GM19099 (cell line): ENCODE measurements around the gene PTGER3.

Experiments
- POLR2A ChIP-seq: IDR thresholded peaks from 3 replicates; pipeline ENCODE4 v1.6.1; 2011; ENCODE audit warnings: low read depth; ENCODE audit not compliant: insufficient read length; ENCODE audit errors: extremely low read depth

The PTGER3 gene

DNA sequence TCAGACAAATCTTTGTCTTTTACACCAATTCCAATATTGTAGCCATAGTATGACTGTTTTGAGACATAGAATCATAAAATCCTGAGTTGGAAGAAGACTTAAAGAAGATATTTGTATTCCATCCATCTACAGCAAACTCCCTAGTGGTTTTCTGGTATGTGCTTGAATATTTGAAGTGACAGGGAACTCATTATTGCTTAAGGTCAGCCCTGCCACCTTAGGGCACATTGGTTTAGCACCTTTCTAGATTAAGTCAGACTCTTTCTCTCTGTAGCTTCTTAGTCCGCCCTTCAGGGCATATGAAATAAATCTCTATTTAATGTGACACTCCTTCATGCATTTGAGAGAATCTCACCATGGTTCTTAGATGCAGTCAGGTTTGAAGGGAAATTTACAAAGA is 49.8 kb downstream of the PTGER3 start:
- TF ChIP-seq POLR2A, result no peak

DNA sequence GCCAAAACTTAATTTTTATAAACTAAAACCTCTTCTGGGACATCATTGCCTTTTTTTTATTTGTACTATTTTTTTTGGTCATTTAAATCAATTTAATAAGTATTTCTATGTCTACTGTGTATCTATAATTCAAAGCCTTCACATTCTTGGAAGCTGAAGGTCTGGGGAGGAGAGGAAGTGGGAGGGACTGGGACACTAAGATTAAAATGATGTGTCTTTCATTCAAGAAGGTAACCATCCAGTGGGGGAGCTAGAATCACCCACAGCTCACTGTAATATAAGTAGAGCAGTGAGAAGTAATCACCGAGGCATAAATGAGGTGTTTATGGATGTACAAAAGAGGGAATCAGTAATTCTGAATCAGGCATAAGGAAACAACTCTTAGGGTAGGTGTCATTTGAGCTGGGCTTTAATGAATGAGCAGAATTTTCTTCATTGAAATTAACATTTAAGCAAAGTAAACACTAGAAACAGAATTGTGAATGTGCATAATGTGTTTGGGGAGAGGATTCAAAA is 52.8 kb downstream of the PTGER3 start:
- no peak for TF ChIP-seq POLR2A

DNA sequence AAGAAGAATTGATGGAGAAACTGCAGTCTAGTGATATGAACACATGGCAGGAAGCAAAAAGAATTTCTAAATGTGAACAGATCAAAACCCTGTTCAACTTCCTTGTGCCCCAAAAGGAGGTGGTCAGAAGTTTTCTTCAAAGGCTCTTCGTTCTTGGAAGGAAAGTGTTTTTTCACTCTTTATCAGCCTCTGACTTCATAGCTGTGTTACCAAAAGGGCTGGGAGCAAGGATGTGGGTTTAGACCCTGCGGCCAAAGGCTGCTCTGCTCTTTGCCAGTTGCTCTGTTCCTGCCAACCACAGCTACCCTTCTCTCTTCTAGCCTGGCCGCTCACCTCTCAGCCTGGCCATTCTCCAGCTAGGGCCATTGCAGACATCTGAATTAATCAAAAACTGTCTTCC is 53.8 kb downstream of the PTGER3 start:
- no peak for TF ChIP-seq POLR2A

DNA sequence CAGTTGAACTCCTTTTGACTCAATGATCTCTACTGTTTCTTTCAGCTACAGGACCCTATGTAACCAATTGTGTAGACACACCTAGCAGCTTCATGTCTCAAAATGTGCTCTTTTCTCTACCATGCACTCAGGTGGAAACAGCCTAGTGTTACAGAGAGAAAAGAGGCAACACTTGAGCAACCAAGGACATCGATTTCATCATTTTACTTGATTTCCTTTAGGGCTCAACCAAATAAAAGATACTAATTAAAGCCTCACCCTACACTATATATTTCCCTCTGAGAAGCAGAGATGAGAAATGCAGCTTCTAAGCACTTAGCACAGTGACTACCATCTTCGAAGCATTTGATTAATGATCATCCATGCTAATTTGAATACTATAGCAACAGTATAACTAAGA is 55.1 kb downstream of the PTGER3 start:
- TF ChIP-seq POLR2A, result no peak

DNA sequence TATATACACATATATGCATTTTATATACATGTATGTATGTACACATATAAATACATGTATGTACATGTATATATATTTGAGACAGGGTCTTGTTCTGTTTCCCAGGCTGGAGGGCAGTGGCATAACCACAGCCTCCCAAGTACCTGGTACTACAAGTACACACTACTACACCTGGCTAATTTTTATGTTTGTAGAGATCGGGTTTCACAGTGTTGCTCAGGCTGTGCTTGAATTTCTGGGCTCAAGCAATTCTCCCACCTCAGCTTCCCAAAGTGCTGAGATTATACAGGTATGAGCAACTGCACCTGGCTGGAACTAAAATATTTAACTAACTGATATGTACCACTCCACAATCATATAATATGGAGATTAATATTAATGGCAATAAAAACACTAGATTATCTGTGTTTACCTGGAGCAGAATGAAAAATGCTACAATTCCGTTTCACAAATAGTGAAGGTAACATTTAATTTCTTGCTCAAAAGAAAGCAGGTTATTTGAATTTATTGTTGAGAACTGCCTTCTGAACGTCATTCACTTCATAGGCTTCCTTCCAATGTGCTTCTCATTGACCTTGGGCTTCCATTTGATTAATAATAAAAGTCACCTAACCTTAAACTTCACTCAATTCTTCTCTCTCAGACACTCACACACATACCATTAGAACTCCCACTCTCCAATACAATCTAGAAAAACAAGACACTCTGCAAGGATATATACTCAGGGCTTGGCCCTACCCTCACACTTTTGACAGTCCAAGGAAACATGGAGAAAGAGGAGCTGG is 57.0 kb downstream of the PTGER3 start:
- no peak for TF ChIP-seq POLR2A

DNA sequence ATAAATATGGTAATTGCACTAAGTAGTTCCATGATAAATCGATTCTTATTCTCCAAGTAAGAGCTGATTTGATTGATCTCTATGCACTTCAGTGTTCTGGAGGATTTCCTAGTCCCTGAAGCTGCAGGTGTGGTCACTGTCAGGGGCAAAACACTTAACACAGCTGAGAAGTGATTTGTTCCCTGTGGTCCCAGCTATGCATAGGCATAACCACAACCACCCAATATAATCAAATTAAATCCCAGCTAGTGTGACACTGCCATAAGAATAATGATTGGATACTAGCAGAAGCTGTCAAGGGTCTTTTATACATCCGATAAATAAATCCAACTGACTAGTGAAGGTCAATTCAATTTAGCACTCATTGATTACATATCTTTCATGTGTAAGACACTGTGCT is 60.1 kb downstream of the PTGER3 start:
- no peak for TF ChIP-seq POLR2A

DNA sequence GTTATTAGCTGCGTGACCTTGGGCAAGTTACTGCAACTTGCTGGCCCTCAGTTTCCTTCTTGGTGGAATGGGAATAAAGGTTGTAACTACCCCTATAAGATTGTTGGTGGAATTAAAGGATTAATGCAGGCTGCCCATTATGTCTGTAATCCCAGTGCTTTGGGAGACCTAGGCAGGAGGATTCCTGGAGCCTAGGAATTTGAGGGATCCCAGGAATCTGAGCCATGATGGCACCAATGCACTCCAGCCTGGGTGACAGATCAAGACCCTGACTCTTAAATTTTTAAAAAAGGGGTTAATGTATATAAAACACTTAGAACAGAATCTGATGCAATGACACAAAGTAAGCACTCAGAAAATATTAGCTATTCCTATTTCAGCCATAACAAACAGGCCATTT is 67.3 kb downstream of the PTGER3 start:
- TF ChIP-seq POLR2A, result no peak

DNA sequence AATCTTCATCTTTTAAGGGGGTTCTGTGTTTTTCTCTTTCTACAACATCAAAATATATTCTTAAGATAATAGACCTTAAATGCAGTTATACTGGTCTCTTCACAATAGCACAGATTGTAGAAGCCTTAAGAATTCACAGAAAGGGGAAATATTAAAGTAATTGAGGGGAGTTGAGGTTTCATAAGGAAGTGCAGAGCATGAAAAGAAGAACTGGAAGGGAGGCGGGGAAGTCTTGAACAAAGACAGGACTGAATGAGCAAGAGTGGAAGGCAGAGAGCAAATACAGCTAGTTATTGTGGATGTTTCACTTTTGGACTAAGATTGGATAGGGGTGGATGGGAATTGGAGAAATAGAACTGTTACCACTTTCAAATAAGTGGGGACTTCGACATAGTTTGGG is 67.7 kb downstream of the PTGER3 start:
- TF ChIP-seq POLR2A, result no peak

DNA sequence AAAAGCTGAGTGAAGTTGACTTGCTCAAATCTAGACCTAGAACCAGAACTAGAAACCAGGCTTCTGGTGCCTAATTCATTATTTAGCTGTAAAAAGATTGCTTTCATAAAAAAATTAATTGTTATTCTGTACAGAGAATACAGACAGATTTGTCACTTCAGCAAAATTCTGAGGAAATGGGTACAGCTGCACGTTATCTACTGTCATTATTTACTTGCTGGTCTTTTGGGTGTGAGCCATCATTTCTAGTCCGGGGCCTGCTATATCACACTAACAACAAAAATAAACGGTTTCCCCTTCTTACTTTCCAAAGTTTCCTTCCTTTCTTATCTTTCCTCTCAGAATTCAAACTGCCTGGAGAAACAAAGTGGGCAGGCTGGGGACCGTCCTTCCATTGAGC is 68.3 kb downstream of the PTGER3 start:
- no peak for TF ChIP-seq POLR2A

DNA sequence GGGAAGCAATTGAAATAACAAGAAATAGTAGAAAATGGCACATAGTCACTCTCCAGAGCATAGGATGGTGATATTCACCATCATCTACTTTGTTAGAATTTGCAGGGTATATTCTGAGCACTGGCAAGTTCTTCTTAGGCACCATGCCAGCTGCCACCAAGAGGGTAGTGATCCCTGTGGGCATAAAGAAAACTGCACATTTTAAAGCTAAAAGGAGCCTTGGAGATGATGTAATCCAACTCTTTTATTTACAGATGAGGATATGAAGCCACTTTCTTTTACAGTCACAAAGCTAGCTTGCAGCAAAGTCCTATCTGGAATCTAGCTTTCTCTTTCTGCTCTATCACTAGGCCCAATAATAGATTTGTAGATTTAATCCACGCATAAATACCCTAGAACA is 69.0 kb downstream of the PTGER3 start:
- no peak for TF ChIP-seq POLR2A

DNA sequence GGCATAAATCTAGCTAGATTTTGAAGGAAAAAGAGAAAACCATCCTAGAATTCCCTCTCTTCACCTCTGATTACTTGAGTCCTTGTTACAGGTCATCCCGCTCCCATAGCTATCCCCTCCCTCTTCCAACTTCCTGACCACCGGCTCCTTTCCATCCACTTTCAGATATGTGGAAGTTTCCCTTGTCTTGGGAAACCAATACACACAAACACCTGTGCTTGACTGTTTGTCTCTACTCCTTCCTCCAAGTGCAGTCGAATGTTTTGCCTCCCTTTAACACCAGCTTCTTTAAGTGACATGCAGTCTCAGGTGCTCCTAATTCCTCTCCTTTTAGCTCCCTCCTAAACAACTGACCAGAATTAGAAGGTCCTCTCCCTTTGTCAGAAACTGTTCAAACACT is 70.0 kb downstream of the PTGER3 start:
- no peak for TF ChIP-seq POLR2A

DNA sequence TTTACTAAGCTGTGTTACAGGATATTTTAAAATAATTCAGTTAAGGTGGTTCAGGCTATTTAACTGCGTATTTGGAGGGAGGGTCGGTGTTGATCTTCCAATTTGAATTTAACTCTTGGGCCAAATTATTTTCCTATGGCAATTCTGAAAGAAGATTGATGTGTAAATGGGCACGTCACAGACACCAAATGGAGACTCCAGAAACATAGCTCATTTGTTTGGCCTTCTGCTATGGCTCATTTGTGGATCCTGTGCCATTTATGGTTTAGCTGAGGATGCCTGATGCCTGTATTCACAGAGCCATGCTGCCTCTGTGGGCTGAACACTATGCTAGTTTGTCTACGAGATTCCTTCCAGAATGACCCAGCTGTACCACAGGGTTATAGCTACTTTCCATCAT is 70.6 kb downstream of the PTGER3 start:
- TF ChIP-seq POLR2A, result no peak

DNA sequence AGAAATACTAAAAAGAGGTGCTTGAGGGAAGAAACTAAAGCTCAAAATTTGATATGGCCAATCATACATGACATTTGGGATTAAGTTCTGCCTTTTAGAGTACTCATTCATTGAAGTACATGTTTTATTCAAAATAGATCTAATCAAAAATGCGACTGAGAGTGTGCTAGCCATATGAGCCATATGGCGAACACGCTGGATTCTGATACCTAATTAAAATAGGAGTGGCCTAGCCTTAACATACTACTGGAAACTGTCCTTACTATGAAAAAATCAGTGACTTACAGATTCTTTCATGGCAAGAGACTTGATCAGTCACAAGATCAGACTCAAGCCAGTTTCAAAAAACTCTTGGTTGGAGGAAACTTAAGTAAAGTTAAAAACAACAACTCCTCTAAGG is 73.9 kb downstream of the PTGER3 start:
- no peak for TF ChIP-seq POLR2A

DNA sequence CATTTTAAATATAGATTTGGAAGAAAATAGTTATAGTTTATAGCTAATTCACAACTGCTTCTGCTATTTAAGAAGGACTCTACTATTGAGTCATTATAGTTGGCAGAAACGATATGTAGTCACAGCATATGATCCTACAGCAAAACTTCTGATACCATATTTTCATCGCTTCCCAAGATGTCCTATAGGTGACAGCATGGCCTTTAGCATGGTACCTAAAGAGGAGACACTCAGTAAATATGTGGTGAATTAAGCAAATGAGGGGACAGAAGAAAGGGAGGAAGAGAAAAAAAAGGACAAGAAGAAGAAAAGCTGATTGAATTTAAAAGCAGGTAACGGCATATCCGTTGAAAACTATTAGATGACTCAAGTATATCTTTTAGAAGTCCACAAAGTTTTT is 77.2 kb downstream of the PTGER3 start:
- no peak for TF ChIP-seq POLR2A

DNA sequence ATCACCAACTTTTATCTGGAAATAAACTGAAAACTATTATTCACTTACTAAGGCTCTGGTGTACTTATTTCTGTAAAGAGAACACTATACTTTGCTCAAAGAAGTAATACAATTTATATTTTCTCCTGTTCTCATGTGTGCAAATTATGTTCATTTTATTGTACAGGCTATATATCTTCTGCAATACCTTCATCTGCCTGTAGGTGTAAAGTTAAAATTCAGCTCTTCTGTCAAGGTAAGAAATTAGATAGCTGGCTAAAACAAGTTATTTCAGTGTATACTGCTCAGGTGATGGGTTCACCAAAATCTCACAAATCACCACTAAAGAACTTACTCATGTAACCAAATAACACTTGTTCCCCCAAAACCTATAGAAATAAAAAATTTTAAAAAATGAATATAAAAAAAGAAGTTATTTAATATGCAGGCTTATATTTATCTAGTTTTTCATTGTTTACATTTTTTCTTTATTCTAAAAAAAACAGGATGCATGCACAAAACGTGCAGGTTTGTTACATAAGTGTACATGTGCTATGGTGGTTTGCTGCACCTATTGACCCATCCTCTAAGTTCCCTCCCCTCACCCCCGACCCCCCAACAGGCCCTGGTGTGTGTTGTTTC is 81.5 kb downstream of the PTGER3 start:
- no peak for TF ChIP-seq POLR2A

DNA sequence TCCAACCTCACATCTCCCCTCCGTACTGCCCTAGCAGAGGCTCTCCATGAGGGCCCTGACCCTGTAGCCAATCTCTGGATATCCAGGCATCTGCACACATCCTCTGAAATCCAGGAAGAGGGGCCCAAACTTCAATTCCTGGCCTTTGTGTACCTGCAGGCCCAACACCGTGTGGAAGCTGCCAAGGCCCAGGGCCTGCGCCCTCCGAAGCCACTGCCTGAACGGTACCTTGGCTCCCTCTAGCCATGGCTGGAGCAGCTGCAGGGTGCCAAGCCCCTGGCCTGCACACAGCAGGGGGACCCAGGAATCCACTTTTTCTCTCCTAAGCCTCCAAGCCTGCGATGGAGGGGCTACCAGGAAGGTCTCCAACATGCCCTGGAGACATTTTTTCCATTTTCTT is 84.2 kb downstream of the PTGER3 start:
- TF ChIP-seq POLR2A, result no peak
